MCF 10A (cell line): ENCODE results near the gene SFXN1. TPM values are rescaled to one million over a fixed set of nuclear protein-coding genes. Genes with fewer than 3 reads are reported as not detected.

Experiments used
- BruUV-seq: library from RNA; stranded (reverse); fragments of 400-500 nt; replicated peaks from 2 replicates; lab custom pipeline; 2021; lab: Mats Ljungman, UMichigan
- CTCF ChIA-PET: fragments of 300-600 bp; sonication (Branson Sonifier 250); formaldehyde crosslinking; extraction: SDS; loops from one replicate; lab custom pipeline; 2021; ENCODE audit warnings: antibody characterized with exemption, inconsistent platforms; lab: Yijun Ruan, JAX
- POLR2A ChIA-PET: fragments of 300-600, 350-650 bp; sonication (Branson Sonifier 250); formaldehyde crosslinking; extraction: SDS; loops from one replicate; lab custom pipeline; 2020; ENCODE audit warnings: antibody characterized with exemption, inconsistent platforms; lab: Yijun Ruan, JAX
- DNase-seq: peaks from one replicate; pipeline ENCODE4 v3.0.0-alpha.2; 2018; ENCODE audit not compliant: unreplicated experiment
- H3K27ac Mint-ChIP-seq: one replicate; pipeline ENCODE4 v1.8.0; 2022; ENCODE audit warnings: mild to moderate bottlenecking, low read depth, mixed read lengths; ENCODE audit not compliant: unreplicated experiment
- H3K27me3 Mint-ChIP-seq: one replicate; pipeline ENCODE4 v1.8.0; 2022; ENCODE audit warnings: mixed read lengths; ENCODE audit not compliant: insufficient read depth, unreplicated experiment
- H3K36me3 Mint-ChIP-seq: one replicate; pipeline ENCODE4 v1.8.0; 2022; ENCODE audit warnings: mild to moderate bottlenecking, moderate library complexity, mixed read lengths; ENCODE audit not compliant: insufficient read depth, unreplicated experiment
- H3K4me1 Mint-ChIP-seq: one replicate; pipeline ENCODE4 v1.8.0; 2022; ENCODE audit warnings: mixed read lengths; ENCODE audit not compliant: insufficient read depth, unreplicated experiment
- H3K4me3 Mint-ChIP-seq: one replicate; pipeline ENCODE4 v1.8.0; 2022; ENCODE audit warnings: mild to moderate bottlenecking, moderate library complexity, mixed read lengths; ENCODE audit not compliant: unreplicated experiment
- H3K9me3 Mint-ChIP-seq: one replicate; pipeline ENCODE4 v1.8.0; 2022; ENCODE audit warnings: mixed read lengths; ENCODE audit not compliant: unreplicated experiment
- intact Hi-C: fragments of 100-400 bp; cut with micrococcal nuclease; formaldehyde crosslinking; loops from 2 replicates; pipeline ENCODE4 v1.14.1; 2022
- total RNA-seq: library from RNA; stranded (reverse); gene quantifications from 2 replicates; pipeline ENCODE4 v1.2.3, GENCODE V29; 2022
- TF ChIP-seq, protein P1 (sequence below): fragments of 200-600 bp; IDR thresholded peaks from one replicate; pipeline ENCODE4 v1.8.0; 2022; ENCODE audit warnings: antibody characterized with exemption, mild to moderate bottlenecking; ENCODE audit not compliant: unreplicated experiment

SFXN1 gene
- total RNA-seq, 1 experiment from 2014 or later = 91.8 TPM

- POLR2A ChIA-PET = no interaction called here
Measured at GRCh38 chr5:175520873-175521272, 42.5 kb downstream of the SFXN1 start.

GRCh38 chr5:175521313-175521833 is 43.0 kb downstream of the SFXN1 start:
- DNase-seq = no peak
- POLR2A ChIA-PET = no interaction called here
- intact Hi-C loops = no loop called here
- H3K36me3 Mint-ChIP-seq = peaks cover 89% of the 10 kb centered on the region
- H3K27me3 Mint-ChIP-seq = no peaks in the 10 kb centered on the region
- no peak overlapping the region for H3K27ac Mint-ChIP-seq
- no peak overlapping the region for H3K4me3 Mint-ChIP-seq
- H3K4me1 Mint-ChIP-seq = no peaks in the 10 kb centered on the region
- TF ChIP-seq, protein P1, sequence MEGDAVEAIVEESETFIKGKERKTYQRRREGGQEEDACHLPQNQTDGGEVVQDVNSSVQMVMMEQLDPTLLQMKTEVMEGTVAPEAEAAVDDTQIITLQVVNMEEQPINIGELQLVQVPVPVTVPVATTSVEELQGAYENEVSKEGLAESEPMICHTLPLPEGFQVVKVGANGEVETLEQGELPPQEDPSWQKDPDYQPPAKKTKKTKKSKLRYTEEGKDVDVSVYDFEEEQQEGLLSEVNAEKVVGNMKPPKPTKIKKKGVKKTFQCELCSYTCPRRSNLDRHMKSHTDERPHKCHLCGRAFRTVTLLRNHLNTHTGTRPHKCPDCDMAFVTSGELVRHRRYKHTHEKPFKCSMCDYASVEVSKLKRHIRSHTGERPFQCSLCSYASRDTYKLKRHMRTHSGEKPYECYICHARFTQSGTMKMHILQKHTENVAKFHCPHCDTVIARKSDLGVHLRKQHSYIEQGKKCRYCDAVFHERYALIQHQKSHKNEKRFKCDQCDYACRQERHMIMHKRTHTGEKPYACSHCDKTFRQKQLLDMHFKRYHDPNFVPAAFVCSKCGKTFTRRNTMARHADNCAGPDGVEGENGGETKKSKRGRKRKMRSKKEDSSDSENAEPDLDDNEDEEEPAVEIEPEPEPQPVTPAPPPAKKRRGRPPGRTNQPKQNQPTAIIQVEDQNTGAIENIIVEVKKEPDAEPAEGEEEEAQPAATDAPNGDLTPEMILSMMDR = no peak
- BruUV-seq = no TSS peak
- H3K9me3 Mint-ChIP-seq = no peaks in the 10 kb centered on the region
- CTCF ChIA-PET = interaction anchor here (0.7 to 3.3 kb wide), 4 partner anchors 14 to 611 kb away, joined by 3 to 20 read pairs (median 3); no protein-coding TSS in a partner anchor

More at GRCh38 chr5:175520873-175521272, 42.5 kb downstream of the SFXN1 start:
- no peaks in the 10 kb centered on the region for H3K4me1 Mint-ChIP-seq
- intact Hi-C loops = no loop called here
- no peaks in the 10 kb centered on the region for H3K9me3 Mint-ChIP-seq
- TF ChIP-seq, protein P1 = no peak
- CTCF ChIA-PET = interaction anchor here (0.7 to 3.3 kb wide), 3 partner anchors 13 to 278 kb away, joined by 3 to 20 read pairs (median 6); no protein-coding TSS in a partner anchor
- H3K27ac Mint-ChIP-seq = no peak overlapping the region
- BruUV-seq = no TSS peak
- H3K4me3 Mint-ChIP-seq = no peak overlapping the region
- peaks cover 90% of the 10 kb centered on the region for H3K36me3 Mint-ChIP-seq
- H3K27me3 Mint-ChIP-seq = no peaks in the 10 kb centered on the region
- no peak for DNase-seq

GRCh38 chr5:175523292-175523691 is 44.9 kb downstream of the SFXN1 start:
- TF ChIP-seq, protein P1 = no peak
- H3K4me3 Mint-ChIP-seq = no peak overlapping the region
- no peaks in the 10 kb centered on the region for H3K27me3 Mint-ChIP-seq
- ChIA-PET CTCF (interaction anchor here (3.3 kb wide), 1 partner anchor 12 kb away, joined by 20 read pairs; no protein-coding TSS in a partner anchor), POLR2A (no interaction called here)
- H3K27ac Mint-ChIP-seq = no peak overlapping the region
- intact Hi-C loops = no loop called here
- no peaks in the 10 kb centered on the region for H3K9me3 Mint-ChIP-seq
- H3K36me3 Mint-ChIP-seq = peaks cover 89% of the 10 kb centered on the region
- H3K4me1 Mint-ChIP-seq = no peaks in the 10 kb centered on the region
- no peak for DNase-seq
- no TSS peak for BruUV-seq

DNA sequence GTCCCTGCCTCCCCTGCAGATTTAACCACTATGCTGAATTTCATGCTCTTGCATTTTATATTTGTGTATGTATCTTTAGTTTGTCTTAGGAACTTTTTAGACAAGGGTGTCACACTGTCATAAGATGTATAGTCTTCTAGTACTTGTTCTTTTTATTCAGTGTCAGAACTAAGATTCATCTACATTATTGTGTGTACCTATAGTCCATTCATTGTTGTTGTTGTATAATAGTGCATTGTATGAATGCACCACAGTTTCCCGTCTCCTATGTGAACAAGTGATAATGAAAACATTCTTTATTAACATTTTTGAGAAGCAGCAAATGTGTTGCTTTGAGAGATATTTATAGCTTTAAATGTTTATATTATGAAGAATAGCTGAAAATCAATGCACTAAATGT is 45.9 kb downstream of the SFXN1 start:
- H3K4me1 Mint-ChIP-seq = no peaks in the 10 kb centered on the region
- H3K9me3 Mint-ChIP-seq = no peaks in the 10 kb centered on the region
- DNase-seq = no peak
- intact Hi-C loops = no loop called here
- ChIA-PET CTCF (interaction anchor here (0.6 to 3.3 kb wide), 5 partner anchors 10 to 194 kb away, joined by 3 to 29 read pairs (median 3); no protein-coding TSS in a partner anchor), POLR2A (no interaction called here)
- H3K36me3 Mint-ChIP-seq = peaks cover 89% of the 10 kb centered on the region
- no TSS peak for BruUV-seq
- no peaks in the 10 kb centered on the region for H3K27me3 Mint-ChIP-seq
- H3K4me3 Mint-ChIP-seq = no peak overlapping the region
- TF ChIP-seq, protein P1 = no peak
- H3K27ac Mint-ChIP-seq = peak overlapping the region; percentile 17
